Adipocyte (in vitro differentiated cells): ENCODE results near the gene IFI27.

Experiments used
- DNase-seq: peaks from one replicate; pipeline ENCODE4 v3.0.0-alpha.2; 2015; ENCODE audit warnings: low read depth
- H3K27me3 ChIP-seq: replicated peaks from 2 replicates; pipeline ENCODE4 v1.7.0; 2013; ENCODE audit warnings: mild to moderate bottlenecking, low read length, moderate library complexity; ENCODE audit not compliant: control insufficient read depth, insufficient read depth
- H3K36me3 ChIP-seq: 2 replicates; pipeline ENCODE4 v1.7.0; 2013; ENCODE audit warnings: low read length, mild to moderate bottlenecking, moderate library complexity; ENCODE audit not compliant: control insufficient read depth, insufficient read depth, severe bottlenecking
- H3K4me1 ChIP-seq: 2 replicates; pipeline ENCODE4 v1.7.0; 2013; ENCODE audit warnings: mild to moderate bottlenecking, low read length, moderate library complexity; ENCODE audit not compliant: control insufficient read depth, insufficient read depth
- H3K4me3 ChIP-seq: 2 replicates; pipeline ENCODE4 v1.7.0; 2013; ENCODE audit warnings: mild to moderate bottlenecking, low read length, moderate library complexity
- H3K9ac ChIP-seq: 2 replicates; pipeline ENCODE4 v1.7.0; 2013; ENCODE audit warnings: mild to moderate bottlenecking, low read length, moderate library complexity
- H3K9me3 ChIP-seq: 2 replicates; pipeline ENCODE4 v1.7.0; 2013; ENCODE audit warnings: mild to moderate bottlenecking, low read length, moderate library complexity; ENCODE audit not compliant: control insufficient read depth

IFI27 gene

DNA sequence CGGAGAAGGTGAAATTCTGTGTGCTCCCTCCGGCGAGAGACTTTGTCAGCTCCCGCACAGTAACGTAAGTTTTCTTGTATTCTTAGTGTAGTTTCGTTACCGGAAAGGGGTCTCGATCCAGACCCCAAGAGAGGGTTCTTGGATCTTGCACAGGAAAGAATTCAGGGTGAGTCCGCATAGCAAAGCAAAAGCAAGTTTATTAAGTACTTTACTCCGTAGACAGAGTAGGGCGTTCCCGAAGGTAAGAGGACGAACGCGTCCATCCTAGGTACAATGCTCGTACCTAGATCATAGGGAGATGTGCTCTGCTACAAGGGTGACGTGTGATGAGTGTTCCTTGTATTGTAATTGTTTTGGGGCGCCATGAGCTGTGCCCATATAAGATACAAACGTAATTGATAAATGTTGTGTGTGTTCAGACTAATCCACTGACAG, 29.1 kb upstream of the IFI27 start:
- Histone ChIP-seq H3K36me3 (peaks cover 25% of the 10 kb centered on the region), H3K9me3 (no peaks in the 10 kb centered on the region), H3K9ac (peak overlapping the region; percentile 92), H3K4me1 (peaks cover 39% of the 10 kb centered on the region), H3K27me3 (no peaks in the 10 kb centered on the region), H3K4me3 (peak overlapping the region; percentile 90)
- DNase-seq, result peak; percentile 38

- H3K9me3 ChIP-seq, result no peaks in the 10 kb centered on the region
- H3K4me1 ChIP-seq, result peaks cover 8% of the 10 kb centered on the region
- H3K27me3 ChIP-seq, result no peaks in the 10 kb centered on the region
- H3K36me3 ChIP-seq, result no peaks in the 10 kb centered on the region
- no peak overlapping the region for H3K9ac ChIP-seq
- DNase-seq, result no peak
- no peak overlapping the region for H3K4me3 ChIP-seq
Observed at GRCh38 chr14:94087891-94088290, 22.6 kb upstream of the IFI27 start.

GRCh38 chr14:94088516-94088915, 22.0 kb upstream of the IFI27 start:
- Histone ChIP-seq H3K4me3 (no peak overlapping the region), H3K9me3 (no peaks in the 10 kb centered on the region), H3K9ac (no peak overlapping the region), H3K36me3 (no peaks in the 10 kb centered on the region), H3K4me1 (peaks cover 8% of the 10 kb centered on the region), H3K27me3 (no peaks in the 10 kb centered on the region)
- DNase-seq, result no peak

DNA sequence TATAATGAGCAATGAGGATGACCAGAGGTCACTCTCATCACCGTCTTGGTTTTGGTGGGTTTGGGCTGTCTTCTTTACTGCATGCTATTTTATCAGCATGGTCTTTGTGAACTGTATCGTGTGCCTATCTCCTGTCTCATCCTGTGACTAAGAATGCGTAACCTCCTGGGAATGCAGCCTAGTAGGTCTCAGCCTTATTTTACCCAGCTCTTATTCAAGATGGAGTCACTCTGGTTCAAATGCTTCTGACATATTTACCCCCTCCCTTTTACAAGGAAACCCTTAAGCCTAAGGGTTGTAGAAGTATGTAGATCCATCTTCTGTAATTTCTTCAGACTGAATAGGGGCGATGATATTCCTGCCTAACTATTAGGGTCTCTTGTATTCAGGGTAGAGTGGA, 21.1 kb upstream of the IFI27 start:
- Histone ChIP-seq H3K36me3 (no peaks in the 10 kb centered on the region), H3K4me1 (peaks cover 8% of the 10 kb centered on the region)

GRCh38 chr14:94093418-94093817, 17.1 kb upstream of the IFI27 start:
- peaks cover 8% of the 10 kb centered on the region for H3K36me3 ChIP-seq
- H3K4me3 ChIP-seq, result no peak overlapping the region
- H3K9ac ChIP-seq, result no peak overlapping the region
- no peaks in the 10 kb centered on the region for H3K9me3 ChIP-seq
- no peaks in the 10 kb centered on the region for H3K27me3 ChIP-seq
- peaks cover 9% of the 10 kb centered on the region for H3K4me1 ChIP-seq
- no peak for DNase-seq

More for the DNA sequence above, 21.1 kb upstream of the IFI27 start:
- H3K9ac ChIP-seq, result no peak overlapping the region
- no peaks in the 10 kb centered on the region for H3K9me3 ChIP-seq
- no peaks in the 10 kb centered on the region for H3K27me3 ChIP-seq
- no peak overlapping the region for H3K4me3 ChIP-seq
- no peak for DNase-seq

- Histone ChIP-seq H3K4me3 (no peak overlapping the region), H3K9me3 (no peaks in the 10 kb centered on the region), H3K36me3 (peaks cover 14% of the 10 kb centered on the region), H3K4me1 (peaks cover 23% of the 10 kb centered on the region), H3K27me3 (no peaks in the 10 kb centered on the region), H3K9ac (no peak overlapping the region)
- no peak for DNase-seq
Observed at GRCh38 chr14:94097091-94097490, 13.4 kb upstream of the IFI27 start.

GRCh38 chr14:94098326-94098992, 12.1 kb upstream of the IFI27 start:
- DNase-seq, result peak; percentile 79
- Histone ChIP-seq H3K4me3 (no peak overlapping the region), H3K27me3 (no peaks in the 10 kb centered on the region), H3K4me1 (peaks cover 25% of the 10 kb centered on the region), H3K9ac (no peak overlapping the region), H3K36me3 (peaks cover 19% of the 10 kb centered on the region), H3K9me3 (no peaks in the 10 kb centered on the region)

GRCh38 chr14:94099006-94099405, 11.5 kb upstream of the IFI27 start:
- no peaks in the 10 kb centered on the region for H3K9me3 ChIP-seq
- peaks cover 25% of the 10 kb centered on the region for H3K4me1 ChIP-seq
- H3K27me3 ChIP-seq, result no peaks in the 10 kb centered on the region
- no peak overlapping the region for H3K4me3 ChIP-seq
- H3K36me3 ChIP-seq, result peaks cover 19% of the 10 kb centered on the region
- no peak overlapping the region for H3K9ac ChIP-seq
- DNase-seq, result no peak

GRCh38 chr14:94100847-94101246, 9.7 kb upstream of the IFI27 start:
- DNase-seq, result peak; percentile 84
- H3K9me3 ChIP-seq, result no peaks in the 10 kb centered on the region
- H3K4me3 ChIP-seq, result no peak overlapping the region
- H3K36me3 ChIP-seq, result peaks cover 19% of the 10 kb centered on the region
- H3K27me3 ChIP-seq, result no peaks in the 10 kb centered on the region
- no peak overlapping the region for H3K9ac ChIP-seq
- H3K4me1 ChIP-seq, result peaks cover 25% of the 10 kb centered on the region

- no peaks in the 10 kb centered on the region for H3K27me3 ChIP-seq
- H3K4me3 ChIP-seq, result no peak overlapping the region
- H3K4me1 ChIP-seq, result peaks cover 25% of the 10 kb centered on the region
- H3K9me3 ChIP-seq, result no peaks in the 10 kb centered on the region
- DNase-seq, result no peak
- no peak overlapping the region for H3K9ac ChIP-seq
- H3K36me3 ChIP-seq, result peaks cover 19% of the 10 kb centered on the region
Observed at GRCh38 chr14:94101748-94102147, 8.8 kb upstream of the IFI27 start.

DNA sequence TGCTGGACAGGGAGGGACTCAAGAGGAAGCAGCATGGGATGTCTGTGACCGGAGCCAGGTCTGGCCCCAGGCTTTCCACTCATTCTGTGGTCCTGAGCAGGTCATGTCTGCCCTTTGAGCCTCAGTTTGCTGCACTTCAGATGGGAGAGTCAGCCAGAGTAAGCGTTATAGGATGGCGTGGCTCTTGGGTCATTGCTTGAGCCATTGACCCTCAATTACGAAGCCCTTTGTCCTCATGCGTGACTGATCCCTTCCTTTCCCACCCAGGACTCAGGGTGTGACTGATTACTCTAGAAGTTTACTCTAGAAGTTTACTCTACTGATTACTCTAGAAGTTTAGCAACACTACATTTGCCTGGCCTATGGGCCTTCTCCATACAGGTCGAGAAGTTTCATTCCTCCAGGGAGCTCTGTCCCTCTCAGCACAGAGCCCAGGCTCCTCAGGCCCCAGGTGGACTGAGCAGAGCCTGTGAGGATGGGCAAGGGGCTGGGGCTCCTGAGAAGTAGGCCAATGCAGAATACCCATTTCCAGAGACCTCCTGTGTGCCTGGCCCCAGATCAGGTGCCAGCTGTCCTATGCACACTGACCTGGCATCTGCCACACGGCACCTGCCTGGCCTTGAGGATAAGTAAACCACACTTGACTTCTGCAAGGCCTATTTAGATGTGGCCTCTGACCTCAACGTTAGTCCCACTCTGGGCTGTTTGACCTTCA, 7.6 kb upstream of the IFI27 start:
- Histone ChIP-seq H3K4me3 (no peak overlapping the region), H3K27me3 (no peaks in the 10 kb centered on the region), H3K9ac (no peak overlapping the region), H3K4me1 (peaks cover 25% of the 10 kb centered on the region), H3K9me3 (no peaks in the 10 kb centered on the region), H3K36me3 (peaks cover 12% of the 10 kb centered on the region)
- no peak for DNase-seq
